Activated CD4-positive, alpha-beta memory T cell treated with anti-CD3 and anti-CD28 coated beads for 36 hours (primary cell): Measurements from ENCODE around the gene FOLR3. TPM values are rescaled to one million over a fixed set of nuclear protein-coding genes. Genes with fewer than 3 reads are reported as not detected.
"Not testable (repeated sequence)": the region's sequence is repeated elsewhere in the genome, so short reads cannot be mapped to it uniquely, and the experiment has no call there.

Source experiments
- CTCF ChIA-PET: fragments of 350-600 bp; sonication (Branson Sonifier 250); formaldehyde crosslinking; loops from one replicate; lab custom pipeline; 2021; ENCODE audit warnings: antibody characterized with exemption, inconsistent platforms; lab: Charles Lee
- POLR2A ChIA-PET: fragments of 350-600 bp; sonication (Branson Sonifier 250); formaldehyde crosslinking; loops from one replicate; lab custom pipeline; 2021; ENCODE audit warnings: antibody characterized with exemption; lab: Charles Lee
- DNase-seq: peaks from one replicate; pipeline ENCODE4 v3.0.0-alpha.2; 2020
- H3K27ac Mint-ChIP-seq: one replicate; pipeline ENCODE4 v1.8.0; 2021; ENCODE audit warnings: mixed read lengths
- H3K27me3 Mint-ChIP-seq: one replicate; pipeline ENCODE4 v1.8.0; 2021; ENCODE audit warnings: mixed read lengths
- H3K36me3 Mint-ChIP-seq: one replicate; pipeline ENCODE4 v1.8.0; 2021; ENCODE audit warnings: mixed read lengths
- H3K4me1 Mint-ChIP-seq: one replicate; pipeline ENCODE4 v1.8.0; 2021; ENCODE audit warnings: low read depth, mixed read lengths
- H3K4me3 Mint-ChIP-seq: one replicate; pipeline ENCODE4 v1.8.0; 2021; ENCODE audit warnings: mild to moderate bottlenecking, mixed read lengths
- H3K9me3 Mint-ChIP-seq: one replicate; pipeline ENCODE4 v1.8.0; 2021; ENCODE audit warnings: mixed read lengths
- intact Hi-C: fragments of 100-400 bp; cut with micrococcal nuclease; formaldehyde crosslinking; loops from one replicate; pipeline ENCODE4 v1.15.1; 2023
- total RNA-seq, 2 experiments: library from RNA; stranded (reverse); gene quantifications; one replicate each; pipeline ENCODE4 v1.2.3, GENCODE V29; 2021

The FOLR3 gene
- total RNA-seq, 2 experiments from 2014 or later = not detected

DNA sequence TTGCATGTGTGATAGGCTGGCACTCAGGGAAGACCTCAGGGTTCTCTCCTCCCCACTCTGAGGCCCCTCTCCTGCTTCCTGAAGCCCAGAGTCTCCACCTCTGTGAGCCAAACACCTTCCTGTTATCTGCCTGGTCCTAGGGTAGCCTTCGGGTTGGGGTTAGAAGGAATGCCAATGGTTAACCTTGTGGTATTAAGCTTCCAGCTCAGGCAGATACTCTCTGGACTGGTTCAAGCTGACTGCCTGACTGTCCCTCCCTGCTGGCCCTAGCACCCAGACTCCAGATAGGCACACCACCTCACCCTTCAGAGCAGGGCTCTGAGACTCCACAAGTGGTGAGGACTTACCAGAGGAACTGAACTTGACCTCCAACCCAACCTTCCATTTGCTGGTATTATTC, 7.0 kb downstream of the FOLR3 start:
- H3K4me3 Mint-ChIP-seq, H3K27ac Mint-ChIP-seq, POLR2A ChIA-PET, DNase-seq, H3K36me3 Mint-ChIP-seq, H3K9me3 Mint-ChIP-seq: not testable (repeated sequence)
- CTCF ChIA-PET = interaction anchor here (1.2 to 3.5 kb wide), 6 partner anchors 8 to 271 kb away, joined by 4 to 118 read pairs (median 6); no protein-coding TSS in a partner anchor
- Mint-ChIP-seq H3K27me3 (peaks cover 11% of the 10 kb centered on the region), H3K4me1 (peaks cover 20% of the 10 kb centered on the region)
- intact Hi-C loops = loop anchor here (2.0 kb wide), 1 partner anchor 166 kb away; no protein-coding TSS in a partner anchor

DNA sequence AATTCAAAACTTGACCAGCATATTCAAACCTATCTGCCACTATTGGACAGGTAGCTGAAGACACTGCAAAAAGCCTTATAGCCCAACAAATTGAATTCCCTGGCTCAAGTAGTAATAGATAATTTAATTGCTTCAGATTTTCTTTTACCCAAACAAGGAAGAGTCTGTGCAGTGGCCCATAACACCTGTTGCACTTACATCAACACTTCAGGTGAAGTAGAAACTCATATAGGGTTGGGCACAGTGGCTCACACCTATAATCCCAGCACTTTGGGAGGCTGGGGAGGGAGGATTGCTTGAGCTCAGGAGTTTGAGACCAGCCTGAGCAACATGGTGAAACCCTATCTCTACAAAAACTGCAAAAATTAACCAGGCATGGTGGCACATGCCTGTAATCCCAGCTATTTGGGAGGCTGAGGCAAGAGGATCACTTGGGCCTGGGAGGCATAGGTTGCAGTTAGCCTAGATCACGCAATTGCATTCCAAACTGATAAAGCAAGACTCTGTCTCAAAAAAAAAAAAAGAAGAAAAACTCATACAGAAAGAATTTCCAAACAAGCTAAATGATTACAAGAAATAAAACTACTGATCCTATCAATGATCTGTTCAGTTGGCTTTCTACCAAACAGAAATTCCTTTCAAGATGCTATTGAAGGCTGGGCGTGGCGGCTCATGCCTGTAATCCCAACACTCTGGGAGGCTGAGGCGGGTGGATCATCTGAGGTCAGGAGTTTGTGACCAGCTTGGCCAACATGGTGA, 9.5 kb downstream of the FOLR3 start:
- Mint-ChIP-seq H3K36me3 (no peaks in the 10 kb centered on the region), H3K27ac (no peak overlapping the region), H3K4me3 (no peak overlapping the region), H3K4me1 (peaks cover 18% of the 10 kb centered on the region), H3K9me3 (no peaks in the 10 kb centered on the region), H3K27me3 (peaks cover 8% of the 10 kb centered on the region)
- CTCF ChIA-PET = interaction anchor here (0.7 to 3.5 kb wide), 32 partner anchors 10 to 406 kb away, joined by 3 to 118 read pairs (median 6); partner anchors contain the start of genes ANAPC15, INPPL1, LAMTOR1 and RNF121
- intact Hi-C loops = loop anchor here (1.0 kb wide), 2 partner anchors 42 to 120 kb away; partner anchors contain the start of gene LAMTOR1
- POLR2A ChIA-PET = interaction anchor here (0.6 to 1.2 kb wide), 3 partner anchors 10 to 292 kb away, joined by 3 to 4 read pairs (median 4); partner anchors contain the start of gene ANAPC15
- no peak for DNase-seq

- ChIA-PET POLR2A (no interaction called here), CTCF (interaction anchor here (1.2 to 1.6 kb wide), 3 partner anchors 54 to 284 kb away, joined by 3 to 7 read pairs (median 4); no protein-coding TSS in a partner anchor)
- no peak for DNase-seq
- no peak overlapping the region for H3K4me3 Mint-ChIP-seq
- no peak overlapping the region for H3K27ac Mint-ChIP-seq
- H3K9me3 Mint-ChIP-seq = no peaks in the 10 kb centered on the region
- intact Hi-C loops = no loop called here
- peaks cover 6% of the 10 kb centered on the region for H3K27me3 Mint-ChIP-seq
- H3K4me1 Mint-ChIP-seq = peaks cover 6% of the 10 kb centered on the region
- H3K36me3 Mint-ChIP-seq = no peaks in the 10 kb centered on the region
Observed at GRCh38 chr11:72146625-72147024, 11.1 kb downstream of the FOLR3 start.

GRCh38 chr11:72150882-72151281, 15.4 kb downstream of the FOLR3 start:
- Mint-ChIP-seq H3K27ac (no peak overlapping the region), H3K4me1 (no peaks in the 10 kb centered on the region), H3K4me3 (no peak overlapping the region), H3K27me3 (no peaks in the 10 kb centered on the region), H3K9me3 (no peaks in the 10 kb centered on the region), H3K36me3 (no peaks in the 10 kb centered on the region)
- intact Hi-C loops = no loop called here
- DNase-seq = no peak
- POLR2A ChIA-PET = no interaction called here
- CTCF ChIA-PET = no interaction called here

GRCh38 chr11:72153874-72154273, 18.3 kb downstream of the FOLR3 start:
- H3K27ac Mint-ChIP-seq, POLR2A ChIA-PET, intact Hi-C loops, H3K4me1 Mint-ChIP-seq, H3K4me3 Mint-ChIP-seq, H3K36me3 Mint-ChIP-seq, H3K27me3 Mint-ChIP-seq, DNase-seq, H3K9me3 Mint-ChIP-seq: not testable (repeated sequence)
- CTCF ChIA-PET = interaction anchor here (0.8 to 8.8 kb wide), 4 partner anchors 9 to 128 kb away, joined by 3 to 51 read pairs (median 6); no protein-coding TSS in a partner anchor

GRCh38 chr11:72154816-72155215, 19.3 kb downstream of the FOLR3 start:
- ChIA-PET CTCF (interaction anchor here (1.3 to 8.8 kb wide), 3 partner anchors 10 to 129 kb away, joined by 3 to 51 read pairs (median 9); no protein-coding TSS in a partner anchor), POLR2A (interaction anchor here (1.1 kb wide), 1 partner anchor 11 kb away, joined by 3 read pairs; no protein-coding TSS in a partner anchor)
- peaks cover 5% of the 10 kb centered on the region for H3K27me3 Mint-ChIP-seq
- H3K4me1 Mint-ChIP-seq = no peaks in the 10 kb centered on the region
- no peaks in the 10 kb centered on the region for H3K9me3 Mint-ChIP-seq
- H3K36me3 Mint-ChIP-seq = no peaks in the 10 kb centered on the region
- intact Hi-C loops = no loop called here
- no peak overlapping the region for H3K27ac Mint-ChIP-seq
- no peak for DNase-seq
- no peak overlapping the region for H3K4me3 Mint-ChIP-seq

GRCh38 chr11:72155751-72156150, 20.2 kb downstream of the FOLR3 start:
- peaks cover 10% of the 10 kb centered on the region for H3K27me3 Mint-ChIP-seq
- no peak for DNase-seq
- CTCF ChIA-PET = interaction anchor here (8.8 kb wide), 1 partner anchor 11 kb away, joined by 51 read pairs; no protein-coding TSS in a partner anchor

DNA sequence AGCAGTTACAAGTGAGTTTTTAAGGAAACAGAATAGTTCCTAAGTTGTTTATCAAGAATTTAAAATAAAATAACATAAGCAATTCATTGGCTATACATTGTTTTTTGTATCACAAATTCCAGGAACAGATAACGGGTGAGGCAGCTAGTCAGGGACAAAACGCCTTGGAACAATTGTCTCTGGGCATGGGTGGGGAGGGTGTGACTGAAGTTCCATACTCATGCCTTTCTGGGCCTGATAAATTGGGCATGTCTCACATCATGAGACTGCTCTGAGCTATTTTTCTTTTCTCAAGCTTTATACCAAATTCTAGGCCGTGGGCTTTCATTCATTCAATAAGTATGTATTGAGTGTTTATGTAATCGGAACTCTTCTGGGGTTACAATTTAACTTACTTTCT, 21.6 kb downstream of the FOLR3 start:
- ChIA-PET POLR2A (no interaction called here), CTCF (interaction anchor here (1.0 to 8.8 kb wide), 2 partner anchors 12 to 132 kb away, joined by 5 to 51 read pairs; no protein-coding TSS in a partner anchor)
- Mint-ChIP-seq H3K4me3 (no peak overlapping the region), H3K27ac (no peak overlapping the region), H3K4me1 (no peaks in the 10 kb centered on the region), H3K27me3 (peaks cover 12% of the 10 kb centered on the region), H3K36me3 (no peaks in the 10 kb centered on the region), H3K9me3 (no peaks in the 10 kb centered on the region)
- DNase-seq = no peak
- intact Hi-C loops = no loop called here

More at GRCh38 chr11:72155751-72156150, 20.2 kb downstream of the FOLR3 start:
- no peaks in the 10 kb centered on the region for H3K9me3 Mint-ChIP-seq
- no peak overlapping the region for H3K4me3 Mint-ChIP-seq
- POLR2A ChIA-PET = no interaction called here
- H3K4me1 Mint-ChIP-seq = no peaks in the 10 kb centered on the region
- H3K27ac Mint-ChIP-seq = no peak overlapping the region
- intact Hi-C loops = no loop called here
- no peaks in the 10 kb centered on the region for H3K36me3 Mint-ChIP-seq

- ChIA-PET CTCF (interaction anchor here (1.1 to 8.8 kb wide), 3 partner anchors 16 to 135 kb away, joined by 3 to 51 read pairs (median 3); no protein-coding TSS in a partner anchor), POLR2A (no interaction called here)
- no peak for DNase-seq
- Mint-ChIP-seq H3K27me3 (peaks cover 12% of the 10 kb centered on the region), H3K4me3 (no peak overlapping the region), H3K36me3 (no peaks in the 10 kb centered on the region), H3K27ac (no peak overlapping the region), H3K4me1 (no peaks in the 10 kb centered on the region), H3K9me3 (no peaks in the 10 kb centered on the region)
- intact Hi-C loops = no loop called here
Observed at GRCh38 chr11:72160319-72160718, 24.8 kb downstream of the FOLR3 start.

- H3K4me3 Mint-ChIP-seq = no peak overlapping the region
- no peak for DNase-seq
- ChIA-PET POLR2A (no interaction called here), CTCF (interaction anchor here (0.7 to 1.1 kb wide), 2 partner anchors 9 to 20 kb away, joined by 3 to 4 read pairs; no protein-coding TSS in a partner anchor)
- no peak overlapping the region for H3K27ac Mint-ChIP-seq
- no peaks in the 10 kb centered on the region for H3K4me1 Mint-ChIP-seq
- intact Hi-C loops = no loop called here
- no peaks in the 10 kb centered on the region for H3K36me3 Mint-ChIP-seq
- H3K27me3 Mint-ChIP-seq = peaks cover 16% of the 10 kb centered on the region
- H3K9me3 Mint-ChIP-seq = no peaks in the 10 kb centered on the region
Observed at GRCh38 chr11:72162891-72163492, 27.5 kb downstream of the FOLR3 start.

- H3K27ac Mint-ChIP-seq, H3K9me3 Mint-ChIP-seq, H3K4me1 Mint-ChIP-seq, H3K4me3 Mint-ChIP-seq, DNase-seq, POLR2A ChIA-PET, CTCF ChIA-PET, intact Hi-C loops, H3K36me3 Mint-ChIP-seq: not testable (repeated sequence)
- peaks cover 14% of the 10 kb centered on the region for H3K27me3 Mint-ChIP-seq
Observed at GRCh38 chr11:72164187-72164586, 28.7 kb downstream of the FOLR3 start.

DNA sequence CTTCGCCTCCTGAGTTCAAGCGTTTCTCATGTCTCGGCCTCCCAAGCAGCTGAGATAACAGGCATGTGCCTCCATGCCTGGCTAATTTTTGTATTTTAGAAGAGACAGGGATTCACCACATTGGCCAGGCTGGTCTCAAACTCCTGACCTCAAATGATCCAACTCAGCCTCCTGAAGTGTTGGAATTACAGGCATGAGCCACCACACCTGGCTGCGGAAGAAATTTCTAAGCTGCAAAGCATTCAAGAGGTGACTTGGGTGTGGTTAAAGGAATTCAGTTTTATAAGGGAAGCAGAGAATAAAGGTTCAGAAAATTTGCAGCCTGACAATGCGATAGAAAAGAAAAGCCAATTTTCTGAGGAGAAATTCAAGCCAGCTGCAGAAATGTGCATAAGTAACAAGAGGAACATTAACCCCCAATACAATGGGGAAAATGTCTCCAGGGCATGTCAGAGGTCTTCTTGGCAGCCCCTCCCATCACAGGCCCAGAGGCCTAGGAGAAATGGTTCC, 33.6 kb downstream of the FOLR3 start:
- intact Hi-C loops, H3K4me3 Mint-ChIP-seq, DNase-seq, H3K9me3 Mint-ChIP-seq, CTCF ChIA-PET, H3K4me1 Mint-ChIP-seq, H3K27me3 Mint-ChIP-seq, H3K36me3 Mint-ChIP-seq, POLR2A ChIA-PET, H3K27ac Mint-ChIP-seq: not testable (repeated sequence)
